Endodermal cell (in vitro differentiated cells): Measurements from ENCODE around the gene PPP4R1. TPM values are rescaled to one million over a fixed set of nuclear protein-coding genes. Genes with fewer than 3 reads are reported as not detected.
A peak's percentile ranks its signal among the peaks of the same experiment; 100 is the strongest.

ENCODE experiments used
- DNase-seq: peaks from one replicate; pipeline ENCODE4 v3.0.0-alpha.2; 2017
- H3K27ac ChIP-seq: 2 replicates; pipeline ENCODE4 v1.5.1; 2013; ENCODE audit warnings: mild to moderate bottlenecking, low read depth, low read length, moderate library complexity
- H3K27me3 ChIP-seq: 2 replicates; pipeline ENCODE4 v1.6.1; 2013; ENCODE audit warnings: mild to moderate bottlenecking, low read length, moderate library complexity; ENCODE audit not compliant: insufficient read depth, control insufficient read depth, poor library complexity, severe bottlenecking
- H3K36me3 ChIP-seq: 2 replicates; pipeline ENCODE4 v1.7.0; 2013; ENCODE audit warnings: mild to moderate bottlenecking, low read length, moderate library complexity; ENCODE audit not compliant: control insufficient read depth, insufficient read depth
- H3K4me1 ChIP-seq: one replicate; pipeline ENCODE4 v1.7.0; 2013; ENCODE audit warnings: low read length; ENCODE audit not compliant: control insufficient read depth, insufficient read depth
- H3K4me3 ChIP-seq: 2 replicates; pipeline ENCODE4 v1.5.1; 2013; ENCODE audit warnings: mild to moderate bottlenecking, low read length, moderate library complexity
- H3K9ac ChIP-seq: 2 replicates; pipeline ENCODE4 v1.6.1; 2013; ENCODE audit warnings: mild to moderate bottlenecking, low read length, moderate library complexity; ENCODE audit not compliant: poor library complexity, severe bottlenecking; ENCODE audit errors: extremely low read depth
- H3K9me3 ChIP-seq: 2 replicates; pipeline ENCODE4 v1.6.1; 2013; ENCODE audit warnings: mild to moderate bottlenecking, low read length, moderate library complexity; ENCODE audit not compliant: control insufficient read depth
- H3K27ac Mint-ChIP-seq: 2 replicates; pipeline ENCODE4 v1.8.0; 2020; ENCODE audit warnings: mixed read lengths
- H3K27me3 Mint-ChIP-seq: 2 replicates; pipeline ENCODE4 v1.8.0; 2021; ENCODE audit warnings: mild to moderate bottlenecking, mixed read lengths; ENCODE audit not compliant: insufficient read depth
- H3K36me3 Mint-ChIP-seq: 2 replicates; pipeline ENCODE4 v1.8.0; 2020; ENCODE audit warnings: low read depth, mixed read lengths
- H3K4me1 Mint-ChIP-seq: 2 replicates; pipeline ENCODE4 v1.8.0; 2020; ENCODE audit warnings: mixed read lengths
- H3K4me3 Mint-ChIP-seq: 2 replicates; pipeline ENCODE4 v1.8.0; 2020; ENCODE audit warnings: mild to moderate bottlenecking, moderate library complexity, mixed read lengths
- H3K9me3 Mint-ChIP-seq: 2 replicates; pipeline ENCODE4 v1.8.0; 2020; ENCODE audit warnings: mild to moderate bottlenecking, mixed read lengths
- WGBS, 2 experiments: methylation state at CpG; one replicate each; pipeline versions ENCODE4 v1.1.5 to v1.1.7; 2013; ENCODE audit warnings: missing lambda C conversion rate in 2 of 2, mixed read lengths in 1 of 2; ENCODE audit not compliant: insufficient coverage in 1 of 2, insufficient read length in 1 of 2; 5-methylcytosine and 5-hydroxymethylcytosine counted together
- total RNA-seq, 2 donors: library from RNA; stranded (reverse); fragmentation: NEBNext Ultra II Directional in 1 of 2; extraction: Animal tissue kit (Norgen Biotek cat#: 25700) in 1 of 2; gene quantifications; 2 replicates in 1 of 2; 3 replicates in 1 of 2; pipeline ENCODE4 v1.2.1, GENCODE V29; 2021
- TF ChIP-seq, protein P1 (sequence below): fragments of 200-600 bp; sonication (generic); conservative IDR thresholded peaks from 2 replicates; pipeline ENCODE4 v1.5.0; 2021; ENCODE audit warnings: antibody characterized with exemption, mild to moderate bottlenecking

The PPP4R1 gene
- total RNA-seq, 2 donors from 2014 or later: 85.8 to 116 TPM

DNA sequence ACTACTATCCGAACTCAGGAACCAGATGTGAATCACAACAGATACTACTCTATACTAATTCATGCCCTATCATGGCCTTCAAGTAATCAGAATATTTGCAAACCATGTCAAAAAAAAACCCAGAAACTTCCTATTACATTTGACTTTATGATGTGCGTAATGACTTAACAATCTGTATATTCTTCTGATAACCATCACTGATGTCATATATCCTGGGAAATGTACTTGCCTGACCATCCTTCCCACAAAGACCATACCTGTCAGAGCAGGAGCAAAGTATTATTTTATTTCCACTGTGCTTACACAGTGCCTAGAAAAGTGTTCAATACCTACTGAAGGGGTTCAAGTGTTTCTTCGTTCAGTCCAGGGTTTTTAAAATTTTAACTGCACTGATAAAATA, 27.5 kb downstream of the PPP4R1 start:
- H3K9ac ChIP-seq: no peak overlapping the region
- no peak overlapping the region for H3K4me3 ChIP-seq
- no peak for DNase-seq
- TF ChIP-seq, protein P1, sequence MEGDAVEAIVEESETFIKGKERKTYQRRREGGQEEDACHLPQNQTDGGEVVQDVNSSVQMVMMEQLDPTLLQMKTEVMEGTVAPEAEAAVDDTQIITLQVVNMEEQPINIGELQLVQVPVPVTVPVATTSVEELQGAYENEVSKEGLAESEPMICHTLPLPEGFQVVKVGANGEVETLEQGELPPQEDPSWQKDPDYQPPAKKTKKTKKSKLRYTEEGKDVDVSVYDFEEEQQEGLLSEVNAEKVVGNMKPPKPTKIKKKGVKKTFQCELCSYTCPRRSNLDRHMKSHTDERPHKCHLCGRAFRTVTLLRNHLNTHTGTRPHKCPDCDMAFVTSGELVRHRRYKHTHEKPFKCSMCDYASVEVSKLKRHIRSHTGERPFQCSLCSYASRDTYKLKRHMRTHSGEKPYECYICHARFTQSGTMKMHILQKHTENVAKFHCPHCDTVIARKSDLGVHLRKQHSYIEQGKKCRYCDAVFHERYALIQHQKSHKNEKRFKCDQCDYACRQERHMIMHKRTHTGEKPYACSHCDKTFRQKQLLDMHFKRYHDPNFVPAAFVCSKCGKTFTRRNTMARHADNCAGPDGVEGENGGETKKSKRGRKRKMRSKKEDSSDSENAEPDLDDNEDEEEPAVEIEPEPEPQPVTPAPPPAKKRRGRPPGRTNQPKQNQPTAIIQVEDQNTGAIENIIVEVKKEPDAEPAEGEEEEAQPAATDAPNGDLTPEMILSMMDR: no peak
- Mint-ChIP-seq H3K27ac (no peak overlapping the region), H3K27me3 (no peaks in the 10 kb centered on the region), H3K36me3 (peaks cover 74% of the 10 kb centered on the region), H3K4me1 (no peaks in the 10 kb centered on the region), H3K4me3 (no peak overlapping the region), H3K9me3 (peaks cover 8% of the 10 kb centered on the region)
- 91 to 96% methylated on average over 2 to 3 of the region's 3 CpGs for WGBS, 2 experiments
- no peaks in the 10 kb centered on the region for H3K4me1 ChIP-seq
- H3K27me3 ChIP-seq: no peaks in the 10 kb centered on the region
- H3K9me3 ChIP-seq: peaks cover 21% of the 10 kb centered on the region
- no peak overlapping the region for H3K27ac ChIP-seq
- peaks cover 84% of the 10 kb centered on the region for H3K36me3 ChIP-seq

DNA sequence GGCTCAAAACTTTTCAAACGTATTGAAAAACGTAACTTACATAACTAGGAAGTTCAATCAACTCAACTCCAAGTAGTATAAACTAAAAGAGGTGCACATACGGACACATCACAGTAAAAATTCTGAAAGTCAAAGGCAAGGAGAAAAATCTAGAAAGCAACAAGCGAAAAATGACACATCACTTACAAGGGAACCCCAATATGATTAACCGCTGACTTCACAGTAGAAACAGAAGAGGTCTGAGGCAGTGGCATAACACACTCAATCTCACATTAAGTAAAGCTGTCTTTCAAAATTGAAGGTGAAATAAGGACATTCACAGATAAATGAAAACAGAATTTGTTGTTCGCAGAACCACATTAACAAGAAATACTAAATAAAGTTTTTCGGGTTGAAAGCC, 32.7 kb downstream of the PPP4R1 start:
- Histone ChIP-seq H3K9me3 (peaks cover 30% of the 10 kb centered on the region), H3K9ac (no peak overlapping the region), H3K4me3 (peak overlapping the region; percentile 33), H3K4me1 (no peaks in the 10 kb centered on the region), H3K36me3 (peaks cover 89% of the 10 kb centered on the region), H3K27me3 (no peaks in the 10 kb centered on the region), H3K27ac (no peak overlapping the region)
- no peaks in the 10 kb centered on the region for H3K27me3 Mint-ChIP-seq
- H3K27ac Mint-ChIP-seq: no peak overlapping the region
- TF ChIP-seq, protein P1: no peak
- no peak overlapping the region for H3K4me3 Mint-ChIP-seq
- peaks cover 13% of the 10 kb centered on the region for H3K4me1 Mint-ChIP-seq
- DNase-seq: no peak
- peaks cover 12% of the 10 kb centered on the region for H3K9me3 Mint-ChIP-seq
- peaks cover 63% of the 10 kb centered on the region for H3K36me3 Mint-ChIP-seq
- 96 to 100% methylated on average over 1 to 7 of the region's 7 CpGs for WGBS, 2 experiments

DNA sequence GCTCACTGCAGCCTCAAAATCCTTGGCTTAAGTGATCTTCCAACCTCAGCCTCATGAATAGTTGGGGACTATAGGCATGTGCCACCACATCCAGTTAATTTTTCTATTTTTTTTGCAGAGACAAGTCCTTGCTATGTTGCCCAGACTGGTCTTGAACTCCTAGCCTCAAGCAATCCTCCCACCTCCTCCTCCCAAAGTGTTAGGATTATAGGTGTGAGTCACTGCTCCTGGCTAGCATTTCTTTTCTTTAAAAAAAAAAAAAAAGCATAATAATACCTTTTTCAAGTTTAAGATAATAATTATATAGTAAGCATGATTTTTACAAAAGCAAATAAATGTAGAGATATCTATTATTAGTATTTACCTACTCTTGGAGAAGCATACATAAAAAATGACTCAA, 36.1 kb downstream of the PPP4R1 start:
- no peak overlapping the region for H3K27ac ChIP-seq
- peak overlapping the region; percentile 67 for H3K27ac Mint-ChIP-seq

More for the DNA sequence above, 36.1 kb downstream of the PPP4R1 start:
- Mint-ChIP-seq H3K36me3 (peaks cover 44% of the 10 kb centered on the region), H3K4me1 (peaks cover 23% of the 10 kb centered on the region), H3K4me3 (no peak overlapping the region), H3K9me3 (peaks cover 12% of the 10 kb centered on the region), H3K27me3 (no peaks in the 10 kb centered on the region)
- no peaks in the 10 kb centered on the region for H3K27me3 ChIP-seq
- no peak for DNase-seq
- peaks cover 24% of the 10 kb centered on the region for H3K9me3 ChIP-seq
- no peaks in the 10 kb centered on the region for H3K4me1 ChIP-seq
- H3K36me3 ChIP-seq: peaks cover 92% of the 10 kb centered on the region
- TF ChIP-seq, protein P1: no peak
- H3K4me3 ChIP-seq: no peak overlapping the region
- no peak overlapping the region for H3K9ac ChIP-seq
